Left lobe of liver (tissue), 2 donors: ENCODE data around the gene VWA5B2. TPM values are rescaled to one million over a fixed set of nuclear protein-coding genes. Genes with fewer than 3 reads are reported as not detected.

Source experiments
- ATAC-seq: fragments of 200-7000 bp; cut with Tn5 transposase; one replicate; pipeline ENCODE4 v1.9.1; 2020; ENCODE audit warnings: mild to moderate bottlenecking, moderate library complexity
- DNase-seq: peaks from one replicate; pipeline ENCODE4 v3.0.0-alpha.2; 2020; ENCODE audit warnings: low spot score
- total RNA-seq: library from RNA; stranded (reverse); gene quantifications from one replicate; pipeline ENCODE4 v1.2.1, GENCODE V29; 2021
- donor health status: DM: no; HTN: no; CAD: no; lungs with moderate emphysema.
- donor health status: DM: no; HTN: yes; CAD: no.

The VWA5B2 gene
- total RNA-seq, 1 donor from 2014 or later = 0.75 TPM

DNA sequence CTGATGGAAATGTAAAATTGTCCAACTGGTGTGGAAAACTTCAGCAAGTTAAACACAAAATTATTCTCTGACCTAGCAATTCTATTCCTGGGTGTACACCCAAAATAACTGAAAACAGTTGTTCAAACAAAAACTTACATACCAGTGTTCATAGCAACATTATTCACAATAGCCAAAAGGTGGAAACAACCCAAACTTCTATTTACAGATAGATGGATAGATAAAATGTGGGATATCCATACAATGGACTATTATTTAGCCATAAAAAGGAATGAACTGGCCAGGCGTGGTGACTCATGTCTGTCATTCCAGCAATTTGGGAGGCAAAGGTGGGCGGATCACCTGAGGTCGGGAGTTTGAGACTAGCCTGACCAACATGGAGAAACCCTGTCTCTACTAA, 6.9 kb upstream of the VWA5B2 start:
- DNase-seq (no peak), ATAC-seq (no peak)

DNA sequence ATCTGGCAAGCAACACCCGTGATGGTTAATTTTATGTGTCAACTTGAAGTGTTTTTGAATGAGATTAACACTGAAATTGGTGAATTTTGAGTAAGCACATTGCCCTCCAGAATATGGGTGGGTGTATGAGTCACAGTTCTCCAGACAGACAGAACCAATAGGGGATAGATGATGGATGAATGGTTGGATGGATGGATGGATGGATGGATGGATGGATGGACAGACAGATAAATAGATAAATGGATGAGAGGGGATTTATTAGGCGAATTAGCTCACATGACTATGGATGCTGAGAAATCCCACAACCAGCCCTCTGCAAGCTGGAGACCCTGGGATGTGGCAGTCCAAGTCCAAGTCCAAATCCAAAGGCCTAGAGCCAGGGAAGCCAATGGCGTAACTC, 5.4 kb upstream of the VWA5B2 start:
- ATAC-seq = no peak
- DNase-seq = no peak

DNA sequence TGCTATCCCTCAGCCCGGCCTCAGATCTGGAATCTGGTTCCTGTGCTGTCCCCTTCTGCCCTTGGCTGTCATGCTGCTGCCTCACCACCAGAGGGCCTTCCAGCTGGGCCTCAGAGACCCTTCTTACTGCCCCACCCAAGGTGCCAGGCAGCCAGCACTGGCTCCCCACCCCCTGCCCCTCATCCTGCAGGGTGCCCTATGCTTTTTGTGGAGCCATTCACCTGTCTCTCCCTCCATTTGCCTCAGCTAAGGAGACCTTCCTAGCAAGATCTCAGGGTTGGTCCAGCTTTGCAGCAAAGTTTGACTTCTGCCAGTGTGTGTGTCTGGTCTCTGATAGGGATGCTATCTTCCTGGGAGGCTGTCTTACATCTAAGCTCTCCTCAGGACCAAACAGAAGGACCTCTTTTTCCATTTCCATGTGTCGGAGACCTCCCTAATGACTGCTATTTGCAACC, 1.9 kb upstream of the VWA5B2 start:
- no peak for DNase-seq
- ATAC-seq = peak; percentile 79

DNA sequence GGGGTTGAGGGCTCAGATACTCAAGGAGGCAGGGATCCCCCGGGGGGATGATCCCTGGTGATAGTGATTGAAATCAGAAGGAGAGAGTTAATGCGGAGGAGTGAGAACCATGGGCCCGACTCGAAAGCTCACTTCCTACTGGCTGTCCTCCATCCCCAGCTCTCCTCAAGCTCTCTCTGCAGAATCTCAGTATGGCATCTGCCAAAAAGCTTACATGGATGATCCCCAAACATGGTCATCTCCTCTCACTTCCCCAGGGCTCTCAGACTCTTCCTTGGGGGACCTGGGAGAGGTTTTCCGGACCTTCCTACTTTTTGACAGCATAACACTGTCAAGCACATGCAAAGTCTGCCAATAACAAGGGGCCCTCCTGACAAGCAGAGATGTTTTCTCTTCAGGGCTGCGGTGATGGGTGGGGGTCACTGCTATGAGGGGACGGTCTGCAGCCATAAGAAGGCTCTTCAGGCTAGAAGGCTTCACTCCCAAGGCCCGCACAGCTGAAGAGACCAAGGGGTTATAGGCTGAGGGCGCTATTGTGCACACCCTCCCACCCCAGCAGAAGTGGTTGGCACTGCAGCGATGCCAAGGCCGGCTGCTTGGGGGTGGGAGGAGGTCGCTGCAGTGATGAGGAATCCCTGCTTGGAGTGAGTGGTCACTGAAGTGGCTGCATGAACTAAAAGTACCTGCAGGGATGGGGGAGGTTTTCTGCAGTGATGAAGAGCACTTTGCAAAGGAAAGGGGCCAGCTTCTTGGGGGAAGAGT, 828 bp upstream of the VWA5B2 start:
- DNase-seq = no peak
- no peak for ATAC-seq

DNA sequence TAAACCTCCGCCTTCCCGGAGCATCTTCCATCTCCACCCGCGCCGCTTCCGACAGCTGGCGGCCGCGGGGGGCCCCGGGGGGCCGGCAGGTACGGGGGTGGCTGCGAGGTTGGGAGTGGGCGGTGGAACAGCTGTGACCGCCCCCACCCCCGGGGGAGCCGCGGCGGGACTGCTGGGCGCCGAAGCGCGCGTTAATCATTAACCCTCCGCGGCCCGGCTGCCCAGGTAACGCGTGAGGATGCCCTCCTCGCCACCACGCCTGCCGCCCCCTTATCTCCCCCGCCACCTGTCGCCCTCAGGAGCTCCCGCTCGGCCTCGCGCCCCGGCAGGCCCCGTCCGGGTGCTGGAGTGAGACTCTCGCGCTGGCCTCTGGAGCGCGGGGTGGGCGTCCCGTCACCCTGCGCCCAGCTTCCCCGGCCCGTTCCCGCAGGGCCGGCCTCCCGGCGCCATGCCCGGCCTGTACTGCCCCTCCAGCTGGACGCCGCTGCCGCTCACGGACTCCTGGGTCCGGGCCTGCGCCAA, 757 bp downstream of the VWA5B2 start:
- ATAC-seq (peak; percentile 16), DNase-seq (no peak)

DNA sequence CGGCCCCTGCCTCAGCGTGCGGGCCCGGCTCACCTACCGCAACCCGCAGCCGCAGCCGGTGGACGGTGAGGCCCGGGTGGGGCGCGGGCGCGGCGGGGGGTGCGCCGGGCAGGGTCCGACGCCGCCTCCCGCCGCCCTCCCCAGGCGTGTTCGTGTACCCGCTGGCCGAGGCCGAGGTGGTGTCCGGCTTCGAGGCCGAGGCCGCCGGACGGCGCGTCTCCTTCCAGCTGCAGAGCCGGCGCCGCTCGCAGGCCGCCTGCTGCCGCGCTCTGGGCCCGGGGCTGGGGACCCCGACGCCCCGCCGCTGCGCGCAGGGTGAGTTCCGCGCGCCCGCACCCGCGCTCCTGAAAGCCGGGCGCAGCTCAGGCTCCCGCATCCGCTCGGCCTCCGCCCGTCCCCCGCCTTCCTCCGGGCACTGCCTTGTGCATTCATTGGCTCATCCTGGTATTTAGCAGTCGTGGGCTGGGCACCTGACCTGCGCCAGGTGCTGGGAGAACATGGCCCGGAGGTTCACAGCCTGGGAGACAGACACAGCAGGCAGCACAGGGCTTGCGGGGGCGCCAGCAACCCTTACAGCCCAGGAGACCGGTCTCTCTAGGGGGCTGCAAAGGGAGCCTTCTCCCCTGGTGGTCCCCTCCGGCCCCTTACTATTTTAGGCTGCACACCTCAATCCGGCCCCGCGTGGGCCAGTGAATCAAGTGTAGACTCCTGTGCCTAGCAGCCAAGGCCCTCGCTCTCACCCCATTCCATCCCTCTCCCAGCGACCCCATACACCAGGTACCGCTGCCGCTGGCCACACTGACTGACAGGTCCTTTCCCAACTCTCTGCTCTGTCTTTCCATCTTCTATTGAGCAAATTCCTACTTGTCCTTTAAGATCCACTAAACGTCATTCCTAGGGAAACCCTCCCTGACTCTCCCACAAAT, 1.5 kb downstream of the VWA5B2 start:
- peak; percentile 9 for ATAC-seq
- DNase-seq = no peak

DNA sequence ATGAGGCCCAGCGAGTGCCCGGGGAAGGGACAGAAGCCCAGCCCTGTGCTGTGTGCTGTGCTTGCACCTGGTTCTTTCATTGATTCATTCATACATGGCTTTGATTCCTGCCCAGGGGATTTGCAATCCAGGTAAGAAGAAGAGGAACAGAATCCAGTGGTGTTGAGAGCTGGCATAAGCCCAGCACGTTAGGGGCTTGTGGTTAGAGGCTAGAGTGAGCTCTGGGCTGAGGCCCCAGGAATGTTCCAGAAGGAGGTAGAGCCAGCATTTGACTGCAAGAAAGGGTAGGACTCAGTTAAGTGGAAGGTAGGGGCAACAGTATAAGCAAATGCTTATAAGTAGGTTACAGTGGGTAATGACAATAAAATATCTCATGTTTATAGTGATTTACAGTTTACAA, 2.3 kb downstream of the VWA5B2 start:
- DNase-seq (no peak), ATAC-seq (no peak)

DNA sequence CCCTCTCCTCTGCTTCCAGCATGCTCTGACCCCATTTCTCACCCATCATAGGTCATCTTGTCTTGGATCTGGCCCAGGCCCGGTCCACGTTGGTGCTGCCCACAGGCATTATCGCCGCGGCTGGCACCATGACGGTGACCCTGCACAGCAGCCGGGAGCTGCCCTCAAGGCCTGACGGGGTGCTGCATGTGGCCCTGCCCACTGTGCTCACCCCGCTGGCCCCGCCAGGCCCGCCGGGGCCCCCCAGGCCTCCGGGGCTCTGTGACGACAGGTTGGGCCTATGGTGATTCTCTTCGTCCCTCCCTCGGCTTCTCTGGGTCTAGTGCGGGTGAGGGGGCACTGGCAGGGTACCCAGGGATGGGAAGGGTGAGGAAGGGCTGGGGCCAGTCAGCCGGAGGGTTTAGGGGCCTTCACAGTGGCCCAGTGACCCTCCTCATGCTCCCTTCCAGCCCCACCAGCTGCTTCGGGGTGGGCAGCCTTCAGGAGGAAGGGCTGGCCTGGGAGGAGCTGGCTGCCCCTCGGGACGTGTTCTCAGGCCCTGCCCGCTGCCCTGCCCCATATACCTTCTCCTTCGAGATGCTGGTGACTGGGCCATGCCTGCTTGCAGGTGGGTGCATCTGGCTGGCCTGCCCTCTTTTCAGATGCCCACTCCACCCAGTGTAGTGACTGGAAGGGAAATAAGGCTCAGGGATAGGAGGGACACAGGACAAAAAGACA, 3.9 kb downstream of the VWA5B2 start:
- no peak for ATAC-seq
- no peak for DNase-seq

DNA sequence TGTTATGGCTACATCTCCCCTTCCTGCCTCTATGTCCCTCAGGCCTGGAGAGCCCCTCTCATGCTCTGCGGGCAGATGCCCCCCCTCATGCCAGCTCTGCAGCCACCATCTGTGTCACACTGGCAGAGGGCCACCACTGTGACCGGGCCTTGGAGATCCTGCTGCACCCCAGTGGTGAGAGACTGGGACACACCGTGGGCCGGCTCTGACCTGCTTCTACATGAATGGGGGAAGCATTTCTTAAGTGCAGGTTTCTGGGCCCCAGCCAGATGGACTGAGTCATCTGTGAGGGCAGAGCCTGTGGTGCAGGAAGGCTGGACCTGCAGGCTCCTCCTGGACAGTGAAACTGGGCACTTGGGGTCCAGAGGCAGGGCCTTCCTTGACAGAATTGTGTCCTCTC, 4.8 kb downstream of the VWA5B2 start:
- DNase-seq = no peak
- no peak for ATAC-seq

DNA sequence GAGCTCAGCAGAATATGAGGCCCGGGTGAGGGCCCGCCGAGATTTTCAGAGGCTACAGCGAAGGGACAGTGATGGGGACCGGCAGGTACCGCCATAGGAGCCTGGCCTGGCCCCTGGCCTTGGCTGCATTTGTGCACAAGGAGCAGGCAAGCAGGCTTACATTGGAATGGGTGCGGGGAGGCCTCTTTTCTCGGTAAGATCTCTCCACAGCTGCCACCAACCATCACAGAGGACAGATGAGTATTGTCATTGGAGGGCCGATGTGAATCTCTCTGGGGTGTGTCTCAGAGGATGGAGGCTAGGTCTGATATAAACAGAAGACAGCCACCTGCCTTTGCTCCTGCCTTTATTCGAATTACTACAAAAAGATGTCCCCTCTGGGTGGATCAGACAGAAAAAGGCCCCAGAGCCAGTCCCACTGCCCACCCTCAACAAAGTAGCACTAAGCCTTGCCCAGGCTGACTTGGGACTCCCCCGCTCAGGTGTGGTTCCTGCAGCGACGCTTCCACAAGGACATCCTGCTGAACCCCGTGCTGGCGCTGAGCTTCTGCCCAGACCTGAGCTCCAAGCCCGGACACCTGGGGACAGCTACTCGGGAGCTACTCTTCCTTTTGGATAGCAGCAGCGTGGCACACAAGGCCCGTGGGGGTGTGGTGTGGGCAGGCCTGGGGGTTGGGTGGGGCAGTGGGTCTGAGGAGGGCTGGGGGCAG, 5.4 kb downstream of the VWA5B2 start:
- DNase-seq = no peak
- ATAC-seq = no peak

DNA sequence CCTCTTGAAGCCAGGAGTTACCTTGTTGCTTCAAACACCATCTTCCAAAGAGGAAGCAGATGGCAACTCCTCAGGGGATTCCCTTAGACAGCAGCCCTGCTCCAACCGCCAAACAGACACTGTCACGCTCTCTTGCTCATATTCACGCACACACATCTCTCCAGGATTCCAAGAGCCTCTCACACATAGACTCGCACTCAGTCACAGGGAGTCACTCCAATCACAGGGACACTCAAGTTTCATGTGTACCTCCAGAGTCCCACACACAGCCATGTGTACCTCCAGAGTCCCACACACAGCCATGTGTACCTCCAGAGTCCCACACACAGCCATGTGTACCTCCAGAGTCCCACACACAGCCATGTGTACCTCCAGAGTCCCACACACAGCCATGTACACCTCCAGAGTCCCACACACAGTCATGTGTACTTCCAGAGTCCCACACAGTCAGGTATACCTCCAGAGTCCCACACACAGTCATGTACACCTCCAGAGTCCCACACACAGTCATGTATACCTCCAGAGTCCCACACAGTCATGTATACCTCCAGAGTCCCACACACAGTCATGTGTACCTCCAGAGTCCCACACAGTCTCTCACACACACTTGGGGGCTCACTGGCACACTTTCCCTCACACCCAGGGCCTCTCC, 6.1 kb downstream of the VWA5B2 start:
- DNase-seq = no peak
- ATAC-seq = no peak

DNA sequence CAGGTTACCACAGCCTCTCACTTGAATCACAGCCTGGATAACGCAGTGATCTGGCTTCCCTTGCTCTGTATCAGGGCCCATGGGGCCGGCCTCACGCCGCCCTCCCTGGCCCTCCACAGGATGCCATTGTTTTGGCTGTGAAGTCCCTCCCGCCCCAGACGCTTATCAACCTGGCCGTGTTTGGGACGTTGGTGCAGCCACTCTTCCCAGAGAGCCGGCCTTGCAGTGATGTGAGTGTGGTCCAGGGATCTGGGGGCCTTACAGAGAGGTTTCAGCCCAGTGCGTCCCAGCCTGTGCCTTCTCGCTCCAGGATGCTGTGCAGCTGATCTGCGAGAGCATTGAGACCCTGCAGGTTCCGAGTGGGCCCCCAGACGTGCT, 6.6 kb downstream of the VWA5B2 start:
- DNase-seq (no peak), ATAC-seq (no peak)

DNA sequence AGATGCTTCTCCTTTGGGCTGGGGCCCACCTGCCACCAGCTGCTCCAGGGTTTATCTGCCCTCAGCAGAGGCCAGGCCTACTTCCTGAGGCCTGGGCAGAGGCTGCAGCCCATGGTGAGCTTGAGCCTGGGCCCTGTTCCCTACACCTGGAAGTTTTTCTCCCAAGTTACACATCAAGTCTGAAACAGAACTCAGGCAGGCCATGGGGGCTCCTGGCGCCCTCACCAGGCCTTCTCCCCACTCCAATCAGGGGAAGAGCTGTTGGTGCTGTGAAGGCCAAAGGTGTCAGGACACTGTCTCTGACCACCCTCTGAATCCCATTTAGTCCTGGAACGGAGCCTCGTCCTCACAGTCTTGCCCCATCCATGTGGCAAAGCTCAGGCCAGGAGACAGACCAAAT, 7.3 kb downstream of the VWA5B2 start:
- ATAC-seq (no peak), DNase-seq (no peak)

DNA sequence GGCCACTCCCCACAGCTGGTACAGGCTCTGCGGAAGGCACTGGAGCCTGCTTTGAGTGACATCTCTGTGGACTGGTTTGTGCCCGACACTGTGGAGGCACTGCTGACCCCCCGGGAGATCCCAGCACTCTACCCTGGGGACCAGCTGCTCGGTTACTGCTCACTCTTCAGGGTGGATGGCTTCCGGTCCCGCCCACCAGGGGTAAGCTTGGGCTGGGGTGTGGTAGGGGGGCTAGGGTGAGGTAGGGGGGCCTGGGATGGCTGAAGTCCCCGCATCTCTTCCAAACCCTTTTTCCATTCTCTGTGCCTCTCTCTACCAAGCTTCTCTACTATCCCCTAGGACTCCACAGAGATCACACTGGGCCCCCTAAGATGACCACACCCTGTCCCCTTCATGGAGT, 7.8 kb downstream of the VWA5B2 start:
- ATAC-seq = no peak

DNA sequence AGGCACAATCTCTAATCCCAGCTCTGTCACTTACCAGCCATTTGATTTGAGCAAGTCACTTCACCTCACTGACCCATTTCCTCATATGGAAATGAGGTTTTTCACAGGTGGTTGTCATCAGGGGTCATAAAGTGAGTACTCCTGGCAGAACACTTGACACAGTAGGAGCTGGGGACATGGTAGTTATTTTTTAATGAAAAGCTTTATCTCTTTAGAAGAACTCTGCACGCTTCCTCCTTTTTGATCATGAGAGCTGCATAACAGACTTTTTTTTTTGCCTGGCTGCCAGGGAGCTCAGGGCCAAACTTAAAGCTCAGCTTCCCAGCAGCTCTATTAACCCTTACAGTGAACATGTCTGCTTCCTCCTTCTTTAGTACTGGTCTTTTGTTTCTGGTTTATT, 8.4 kb downstream of the VWA5B2 start:
- DNase-seq = no peak
- no peak for ATAC-seq

More for the DNA sequence above, 7.8 kb downstream of the VWA5B2 start:
- no peak for DNase-seq

DNA sequence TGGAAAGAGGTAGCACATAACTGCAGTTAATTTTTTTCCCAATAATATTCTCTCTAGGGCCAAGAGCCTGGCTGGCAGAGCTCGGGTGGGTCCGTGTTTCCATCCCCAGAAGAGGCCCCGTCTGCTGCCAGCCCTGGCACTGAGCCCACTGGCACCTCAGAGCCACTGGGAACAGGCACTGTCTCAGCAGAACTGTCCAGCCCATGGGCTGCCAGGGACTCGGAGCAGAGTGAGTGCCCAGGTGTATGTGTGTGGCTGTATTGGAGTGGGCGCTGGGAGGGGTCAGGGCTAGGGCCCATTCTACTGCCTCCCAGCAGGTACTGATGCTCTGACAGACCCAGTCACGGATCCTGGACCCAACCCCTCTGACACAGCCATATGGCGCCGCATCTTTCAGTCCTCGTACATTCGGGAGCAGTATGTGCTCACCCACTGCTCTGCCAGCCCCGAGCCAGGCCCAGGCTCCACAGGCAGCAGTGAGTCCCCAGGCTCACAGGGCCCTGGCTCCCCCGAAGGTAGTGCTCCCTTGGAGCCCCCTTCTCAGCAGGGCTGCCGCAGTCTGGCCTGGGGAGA, 8.9 kb downstream of the VWA5B2 start:
- ATAC-seq (no peak), DNase-seq (no peak)

DNA sequence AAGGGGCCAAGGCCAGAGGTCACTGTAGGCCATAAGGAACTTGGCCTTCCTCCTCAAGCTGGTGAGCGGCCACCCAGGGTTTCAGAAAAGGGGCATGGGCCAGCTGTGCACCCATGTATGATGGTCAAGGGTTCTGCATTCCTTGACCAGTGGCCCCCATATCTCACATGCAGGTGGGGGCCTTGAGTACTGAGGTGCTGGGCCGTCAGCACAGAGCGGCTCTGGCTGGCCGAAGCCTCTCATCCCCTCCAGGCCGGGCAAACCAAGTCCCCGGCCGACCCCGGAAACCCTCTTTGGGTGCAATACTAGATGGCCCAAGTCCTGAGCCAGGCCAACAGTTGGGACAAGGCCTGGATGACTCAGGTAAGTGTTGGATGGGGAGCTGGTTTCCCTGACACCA, 9.8 kb downstream of the VWA5B2 start:
- ATAC-seq = no peak
- no peak for DNase-seq

DNA sequence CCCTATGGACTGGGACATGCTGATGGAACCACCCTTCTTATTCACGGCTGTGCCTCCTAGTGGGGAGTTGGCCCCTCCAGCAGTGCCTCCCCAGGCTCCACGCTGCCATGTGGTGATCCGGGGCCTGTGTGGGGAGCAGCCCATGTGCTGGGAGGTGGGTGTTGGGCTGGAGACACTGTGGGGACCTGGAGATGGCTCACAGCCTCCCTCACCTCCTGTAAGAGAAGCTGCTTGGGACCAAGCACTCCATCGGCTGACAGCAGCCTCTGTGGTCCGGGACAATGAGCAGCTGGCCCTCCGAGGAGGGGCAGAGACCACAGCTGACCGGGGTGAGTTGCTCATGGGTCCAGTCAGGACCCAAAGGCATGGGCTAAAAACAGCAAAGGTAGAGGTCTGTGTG, 10.3 kb downstream of the VWA5B2 start:
- ATAC-seq (no peak), DNase-seq (no peak)

DNA sequence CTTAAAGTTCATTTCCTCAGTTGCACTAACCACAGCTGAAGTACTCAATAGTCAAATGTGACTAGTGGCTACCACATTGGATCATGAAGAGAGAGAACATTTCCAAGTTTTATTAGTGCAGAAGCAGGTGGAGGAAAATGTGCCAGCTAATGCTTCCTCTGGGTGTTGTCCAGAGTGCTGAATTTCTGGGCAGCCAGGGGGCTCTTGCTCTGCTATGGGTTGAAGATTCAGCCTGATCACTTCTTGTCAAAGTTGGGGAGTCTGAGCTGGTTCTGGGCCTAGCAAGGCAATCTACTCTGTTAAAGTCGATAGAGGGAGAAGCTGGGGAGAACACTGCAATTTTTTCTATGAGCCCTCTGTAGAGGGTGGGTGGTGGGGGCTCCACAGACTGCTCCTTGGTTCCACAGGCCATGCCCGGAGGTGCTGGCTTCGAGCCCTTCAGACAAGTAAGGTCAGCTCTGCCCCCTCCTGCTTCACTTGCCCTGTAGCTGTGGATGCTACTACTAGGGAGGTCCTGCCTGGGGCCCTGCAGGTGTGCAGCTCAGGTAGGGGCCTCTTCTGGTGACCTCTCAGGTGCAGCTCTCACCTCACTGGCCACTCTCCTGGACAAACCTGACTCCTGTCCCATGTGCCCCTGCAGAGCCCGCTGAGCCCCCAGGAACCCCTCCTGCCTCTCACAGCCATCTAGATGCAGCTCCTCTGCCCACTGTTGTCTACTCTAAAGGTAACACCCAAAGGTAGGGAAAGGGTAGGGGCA, 11.2 kb downstream of the VWA5B2 start:
- no peak for ATAC-seq
- no peak for DNase-seq
